NT2/D1 (cell line): Measurements from ENCODE around the gene ADD2.

Experiments used
- SUZ12 ChIP-seq: IDR thresholded peaks from 2 replicates; pipeline ENCODE4 v1.6.1; 2011; ENCODE audit not compliant: insufficient read length, insufficient read depth; ENCODE audit errors: extremely low read depth
- ZNF274 ChIP-seq: IDR thresholded peaks from 2 replicates; pipeline ENCODE4 v1.6.1; 2011; ENCODE audit warnings: mild to moderate bottlenecking, low read depth, low read length

GRCh38 chr2:70680735-70681134 lies 87.3 kb downstream of the ADD2 start:
- TF ChIP-seq SUZ12 (no peak), ZNF274 (no peak)
